NCI-H1930 (cell line): ENCODE measurements around the gene ZNF521.
"Not testable (repeated sequence)": the region's sequence is repeated elsewhere in the genome, so short reads cannot be mapped to it uniquely, and the experiment has no call there.

Experiments used
- DNase-seq, 2 experiments: peaks; one replicate each; lab custom pipeline; 2025; lab: John Stamatoyannopoulos, UW

Gene ZNF521

GRCh38 chr18:25033175-25033574, 318.8 kb downstream of the ZNF521 start:
- not testable (repeated sequence) for DNase-seq

- DNase-seq, result no peak
These were observed 322.2 kb downstream of the ZNF521 start for GRCh38 chr18:25029802-25030201.

- no peak for DNase-seq
These were observed 332.0 kb downstream of the ZNF521 start for GRCh38 chr18:25019931-25020330.

GRCh38 chr18:25019086-25019860, 332.7 kb downstream of the ZNF521 start:
- no peak for DNase-seq

GRCh38 chr18:25016666-25017065, 335.3 kb downstream of the ZNF521 start:
- DNase-seq, result no peak

- DNase-seq, result no peak
These were observed 335.8 kb downstream of the ZNF521 start for GRCh38 chr18:25016181-25016580.
